ENCODE data around the gene TTLL6. TPM values are rescaled to one million over a fixed set of nuclear protein-coding genes. Genes with fewer than 3 reads are reported as not detected.

TTLL6 gene
- total RNA-seq, 1 experiment from 2014 or later, result 2.4 TPM

DNA sequence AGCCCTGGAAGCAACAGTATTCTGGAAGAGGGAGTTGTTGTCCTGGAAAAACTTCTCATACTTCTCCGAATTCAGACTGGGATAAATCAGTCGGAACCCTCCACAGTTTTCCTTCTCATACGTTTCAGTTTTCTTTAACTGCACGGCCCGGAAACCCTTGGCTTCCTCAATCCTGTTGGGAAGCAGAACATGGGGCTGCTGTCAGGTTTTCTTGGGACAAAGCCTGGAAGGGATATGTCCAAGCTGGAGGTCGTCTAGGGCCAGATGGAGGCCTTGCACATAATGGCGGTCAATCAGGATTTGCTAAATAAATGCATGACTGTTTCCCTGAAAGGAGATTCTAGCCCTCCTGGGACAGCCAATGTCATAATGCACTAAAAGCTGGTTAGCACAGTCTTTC is 29.2 kb downstream of the TTLL6 start:
- Histone ChIP-seq H3K18ac (ENCODE audit: insufficient read length, low read depth, low read length) (no peak overlapping the region), H3K4me1 (ENCODE audit: insufficient read depth, low read length) (no peaks in the 10 kb centered on the region), H3K27ac (ENCODE audit: insufficient read length, low read depth, low read length) (no peak overlapping the region), H3K14ac (ENCODE audit: insufficient read depth, low read length) (no peak overlapping the region), H3K4me2 (ENCODE audit: insufficient read depth, insufficient read length, low read length) (no peak overlapping the region), H4K8ac (replicated peaks; ENCODE audit: insufficient read length, low read depth, low read length) (no peak overlapping the region), H4K20me1 (ENCODE audit: control insufficient read depth, insufficient read depth, insufficient read length) (no peaks in the 10 kb centered on the region), H3K9ac (ENCODE audit: extremely low read depth, insufficient read length, low read length) (no peak overlapping the region), H2AK5ac (ENCODE audit: insufficient read length, low read length) (no peak overlapping the region), H2BK5ac (ENCODE audit: insufficient read length, low read length) (no peak overlapping the region), H3K56ac (ENCODE audit: insufficient read length, low read depth, low read length) (no peak overlapping the region), H4K5ac (ENCODE audit: insufficient read length, low read depth, low read length) (no peak overlapping the region), H2BK120ac (ENCODE audit: low read depth, low read length, poor library complexity, severe bottlenecking) (no peak overlapping the region), H2BK12ac (ENCODE audit: insufficient read length, low read depth, low read length) (no peak overlapping the region), H3K23ac (ENCODE audit: insufficient read length, low read depth, low read length) (no peak overlapping the region), H3K9me3 (ENCODE audit: control insufficient read depth, low read depth, low read length) (no peaks in the 10 kb centered on the region), H3K79me1 (ENCODE audit: insufficient read depth, low read depth, low read length, poor library complexity, severe bottlenecking) (no peaks in the 10 kb centered on the region), H2AFZ (ENCODE audit: low read length) (no peak overlapping the region), H3K4ac (ENCODE audit: low read depth, low read length) (no peak overlapping the region), H2BK15ac (ENCODE audit: low read depth, low read length) (no peak overlapping the region), H3K23me2 (ENCODE audit: insufficient read length, low read depth, low read length, poor library complexity, severe bottlenecking) (no peaks in the 10 kb centered on the region), H2BK20ac (ENCODE audit: low read depth, low read length, poor library complexity, severe bottlenecking) (no peak overlapping the region), H4K91ac (ENCODE audit: insufficient read length, low read depth, low read length) (no peak overlapping the region), H3T11ph (ENCODE audit: low read length) (no peak overlapping the region), H3K27me3 (ENCODE audit: insufficient read depth, low read length) (no peaks in the 10 kb centered on the region; the same call in 1 of the 2 replicates), H3K79me2 (ENCODE audit: insufficient read depth, low read length) (no peaks in the 10 kb centered on the region)
- WGBS (ENCODE audit: extremely low coverage, insufficient read length, low lambda C conversion rate), result no CpG with 5 or more reads among the region's 7 CpGs
- Mint-ChIP-seq H3K4me1 (peaks cover 3 to 7% of the 10 kb centered on the region in 2 experiments), H3K27ac (no peak overlapping the region), H3K36me3 (ENCODE audit: insufficient read depth in 1 of 3, low read depth in 3 of 3) (peaks cover 0 to 20% (median 3%) of the 10 kb centered on the region in 3 experiments; a peak in 1 of 7 replicates), H3K4me3 (no peak overlapping the region), H3K27me3 (ENCODE audit: low read depth) (peaks cover 86% of the 10 kb centered on the region), H3K9me3 (no peaks in the 10 kb centered on the region)
- DNase-seq, result no peak
- TF ChIP-seq, protein P1, sequence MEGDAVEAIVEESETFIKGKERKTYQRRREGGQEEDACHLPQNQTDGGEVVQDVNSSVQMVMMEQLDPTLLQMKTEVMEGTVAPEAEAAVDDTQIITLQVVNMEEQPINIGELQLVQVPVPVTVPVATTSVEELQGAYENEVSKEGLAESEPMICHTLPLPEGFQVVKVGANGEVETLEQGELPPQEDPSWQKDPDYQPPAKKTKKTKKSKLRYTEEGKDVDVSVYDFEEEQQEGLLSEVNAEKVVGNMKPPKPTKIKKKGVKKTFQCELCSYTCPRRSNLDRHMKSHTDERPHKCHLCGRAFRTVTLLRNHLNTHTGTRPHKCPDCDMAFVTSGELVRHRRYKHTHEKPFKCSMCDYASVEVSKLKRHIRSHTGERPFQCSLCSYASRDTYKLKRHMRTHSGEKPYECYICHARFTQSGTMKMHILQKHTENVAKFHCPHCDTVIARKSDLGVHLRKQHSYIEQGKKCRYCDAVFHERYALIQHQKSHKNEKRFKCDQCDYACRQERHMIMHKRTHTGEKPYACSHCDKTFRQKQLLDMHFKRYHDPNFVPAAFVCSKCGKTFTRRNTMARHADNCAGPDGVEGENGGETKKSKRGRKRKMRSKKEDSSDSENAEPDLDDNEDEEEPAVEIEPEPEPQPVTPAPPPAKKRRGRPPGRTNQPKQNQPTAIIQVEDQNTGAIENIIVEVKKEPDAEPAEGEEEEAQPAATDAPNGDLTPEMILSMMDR (conservative IDR thresholded peaks at IDR 0.05), result no peak

Measured in H9 (cell line).